A673 (cell line): ENCODE measurements around the gene RANBP3. TPM values are rescaled to one million over a fixed set of nuclear protein-coding genes. Genes with fewer than 3 reads are reported as not detected.
A peak's percentile ranks its signal among the peaks of the same experiment; 100 is the strongest.

Experiments used
- BruUV-seq: library from RNA; stranded (reverse); fragments of 400-500 nt; replicated peaks from 2 replicates; lab custom pipeline; 2021; lab: Mats Ljungman, UMichigan
- CTCF ChIA-PET: fragments of 300-600 bp; sonication (Branson Sonifier 250); formaldehyde crosslinking; loops from one replicate; lab custom pipeline; 2022; ENCODE audit warnings: antibody characterized with exemption; lab: Charles Lee
- POLR2A ChIA-PET: fragments of 300-600 bp; sonication (Branson Sonifier 250); formaldehyde crosslinking; loops from one replicate; lab custom pipeline; 2022; ENCODE audit warnings: antibody characterized with exemption; ENCODE audit not compliant: low non-redundant PET; lab: Charles Lee
- DNase-seq: peaks from one replicate; pipeline ENCODE4 v3.0.0-alpha.2; 2015; ENCODE audit warnings: low spot score
- H3K27ac ChIP-seq: fragments of 200-600 bp; sonication (generic); 2 replicates; pipeline ENCODE4 v1.5.1; 2016; ENCODE audit warnings: mixed run types, low read depth, mild to moderate bottlenecking, mixed read lengths, antibody characterized with exemption, low read length; ENCODE audit not compliant: poor library complexity, severe bottlenecking
- H3K27me3 ChIP-seq: fragments of 200-600 bp; sonication (generic); replicated peaks from 2 replicates; pipeline ENCODE4 v1.6.1; 2017; ENCODE audit warnings: mixed run types, low read depth, mild to moderate bottlenecking, mixed read lengths, antibody characterized with exemption, low read length; ENCODE audit not compliant: insufficient read depth, poor library complexity
- H3K36me3 ChIP-seq: fragments of 200-600 bp; sonication (generic); 2 replicates; pipeline ENCODE4 v1.6.1; 2016; ENCODE audit warnings: mixed run types, mild to moderate bottlenecking, mixed read lengths, antibody characterized with exemption, low read length; ENCODE audit not compliant: insufficient read depth, poor library complexity, severe bottlenecking
- H3K4me1 ChIP-seq: fragments of 200-600 bp; sonication (generic); 2 replicates; pipeline ENCODE4 v1.6.1; 2017; ENCODE audit warnings: mixed run types, mild to moderate bottlenecking, mixed read lengths, antibody characterized with exemption, low read length; ENCODE audit not compliant: insufficient read depth, poor library complexity, severe bottlenecking
- H3K4me3 ChIP-seq: fragments of 200-600 bp; sonication (generic); 2 replicates; pipeline ENCODE4 v1.5.1; 2016; ENCODE audit warnings: low read depth, mixed run types, mild to moderate bottlenecking, mixed read lengths, low read length; ENCODE audit not compliant: poor library complexity, severe bottlenecking
- H3K9me3 ChIP-seq: fragments of 200-600 bp; sonication (generic); 2 replicates; pipeline ENCODE4 v1.6.1; 2016; ENCODE audit warnings: mixed run types, low read depth, mild to moderate bottlenecking, mixed read lengths, antibody characterized with exemption, low read length; ENCODE audit not compliant: poor library complexity, severe bottlenecking
- EZH2 ChIP-seq: fragments of 200-600 bp; sonication (generic); IDR thresholded peaks from 2 replicates; pipeline ENCODE4 v1.6.1; 2017; ENCODE audit warnings: borderline replicate concordance, low read depth, mild to moderate bottlenecking, mixed read lengths, antibody characterized with exemption, low read length; ENCODE audit not compliant: poor library complexity, severe bottlenecking
- intact Hi-C: fragments of 100-400 bp; cut with micrococcal nuclease; formaldehyde crosslinking; loops from one replicate; pipeline ENCODE4 v1.10.0; 2022; ENCODE audit not compliant: unreplicated experiment
- total RNA-seq: library from RNA; stranded (reverse); gene quantifications from 2 replicates; pipeline ENCODE4 v1.2.3, GENCODE V29; 2021
- TF ChIP-seq, protein P1 (sequence below): fragments of 300-800, 200-600 bp; sonication (generic); conservative IDR thresholded peaks from 2 replicates; pipeline ENCODE4 v1.5.1; 2017; ENCODE audit warnings: low read depth, mild to moderate bottlenecking, antibody characterized with exemption, low read length, moderate library complexity, mixed read lengths

RANBP3 gene
- total RNA-seq, 1 experiment from 2014 or later = 130 TPM

DNA sequence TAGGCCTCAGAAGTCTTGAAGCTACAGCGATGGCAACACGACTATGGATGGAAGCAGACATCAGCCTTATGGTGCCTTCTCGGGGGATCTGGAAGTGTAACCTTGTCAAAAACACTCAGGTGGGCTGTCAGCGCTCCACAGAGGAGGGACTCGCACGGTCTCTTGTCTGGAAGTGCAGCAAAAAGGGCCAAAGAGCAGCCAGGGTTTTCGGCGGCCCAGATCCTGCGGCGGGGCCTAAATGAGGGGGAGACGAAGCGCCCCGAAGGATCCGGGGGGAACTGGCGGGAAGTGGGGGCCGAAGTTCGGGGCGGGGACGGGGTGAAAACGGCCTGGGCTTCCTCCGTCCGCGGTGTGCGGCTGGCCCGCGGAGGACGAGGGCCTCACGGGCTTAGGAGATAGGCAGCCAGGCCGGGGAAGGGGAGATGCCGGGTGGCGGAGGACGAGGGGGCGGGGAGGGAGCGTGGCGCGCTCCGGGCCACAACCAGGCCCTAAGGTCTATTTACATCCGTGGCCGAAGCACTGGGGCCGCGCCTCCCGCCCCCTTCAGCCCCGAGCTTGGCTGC, 637 bp downstream of the RANBP3 start:
- intact Hi-C loops = no loop called here
- Histone ChIP-seq H3K36me3 (peaks cover 12% of the 10 kb centered on the region), H3K9me3 (no peaks in the 10 kb centered on the region), H3K27me3 (no peaks in the 10 kb centered on the region), H3K4me3 (peak overlapping the region; percentile 96), H3K4me1 (peaks cover 28% of the 10 kb centered on the region), H3K27ac (peak overlapping the region; percentile 90)
- DNase-seq = no peak
- no TSS peak for BruUV-seq
- ChIA-PET POLR2A (no interaction called here), CTCF (interaction anchor here (1.0 to 2.9 kb wide), 3 partner anchors 9 to 174 kb away, joined by 3 to 17 read pairs (median 3); no protein-coding TSS in a partner anchor)
- TF ChIP-seq, protein P1, sequence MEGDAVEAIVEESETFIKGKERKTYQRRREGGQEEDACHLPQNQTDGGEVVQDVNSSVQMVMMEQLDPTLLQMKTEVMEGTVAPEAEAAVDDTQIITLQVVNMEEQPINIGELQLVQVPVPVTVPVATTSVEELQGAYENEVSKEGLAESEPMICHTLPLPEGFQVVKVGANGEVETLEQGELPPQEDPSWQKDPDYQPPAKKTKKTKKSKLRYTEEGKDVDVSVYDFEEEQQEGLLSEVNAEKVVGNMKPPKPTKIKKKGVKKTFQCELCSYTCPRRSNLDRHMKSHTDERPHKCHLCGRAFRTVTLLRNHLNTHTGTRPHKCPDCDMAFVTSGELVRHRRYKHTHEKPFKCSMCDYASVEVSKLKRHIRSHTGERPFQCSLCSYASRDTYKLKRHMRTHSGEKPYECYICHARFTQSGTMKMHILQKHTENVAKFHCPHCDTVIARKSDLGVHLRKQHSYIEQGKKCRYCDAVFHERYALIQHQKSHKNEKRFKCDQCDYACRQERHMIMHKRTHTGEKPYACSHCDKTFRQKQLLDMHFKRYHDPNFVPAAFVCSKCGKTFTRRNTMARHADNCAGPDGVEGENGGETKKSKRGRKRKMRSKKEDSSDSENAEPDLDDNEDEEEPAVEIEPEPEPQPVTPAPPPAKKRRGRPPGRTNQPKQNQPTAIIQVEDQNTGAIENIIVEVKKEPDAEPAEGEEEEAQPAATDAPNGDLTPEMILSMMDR = no peak
- no peak for TF ChIP-seq EZH2

DNA sequence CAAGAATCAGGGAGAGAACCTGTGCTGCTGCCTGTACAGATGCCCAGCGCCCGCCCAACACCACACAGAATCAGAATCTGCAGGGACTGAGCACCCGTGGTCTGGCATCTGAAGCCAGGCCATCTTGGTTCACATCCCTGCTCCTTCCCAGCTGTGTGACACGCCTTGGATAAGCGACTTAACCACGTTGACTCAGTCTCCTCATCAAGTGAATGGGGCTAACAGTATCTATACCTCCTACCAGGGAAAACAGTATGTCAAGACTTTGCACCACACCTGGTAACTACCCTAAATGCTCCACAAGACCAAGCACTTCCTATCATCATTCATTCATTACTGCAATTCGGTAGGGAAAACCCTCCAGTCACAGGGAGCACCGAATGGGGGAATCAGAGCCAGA, 1.2 kb downstream of the RANBP3 start:
- BruUV-seq = no TSS peak
- intact Hi-C loops = no loop called here
- no peak for TF ChIP-seq EZH2
- TF ChIP-seq, protein P1 = no peak

DNA sequence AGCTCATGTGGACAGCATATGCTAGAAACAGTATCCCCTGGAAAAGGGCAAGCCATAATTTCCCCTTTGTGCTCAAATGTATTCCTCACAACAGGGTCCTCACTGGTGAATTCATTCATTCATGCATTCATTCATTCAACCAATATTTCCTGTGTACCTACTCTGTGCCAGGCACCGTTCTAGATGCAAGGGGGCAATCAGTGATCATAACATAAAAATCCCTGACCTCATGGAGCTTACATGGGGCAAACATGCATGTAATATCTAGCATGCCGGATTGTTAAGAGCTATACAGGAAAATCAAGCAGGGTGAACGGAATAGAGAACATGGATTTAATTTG, 2.6 kb downstream of the RANBP3 start:
- H3K27ac ChIP-seq = no peak overlapping the region
- H3K4me3 ChIP-seq = no peak overlapping the region
- ChIA-PET CTCF (no interaction called here), POLR2A (no interaction called here)
- intact Hi-C loops = no loop called here
- H3K4me1 ChIP-seq = peaks cover 28% of the 10 kb centered on the region
- DNase-seq = no peak
- H3K36me3 ChIP-seq = peaks cover 12% of the 10 kb centered on the region
- H3K9me3 ChIP-seq = no peaks in the 10 kb centered on the region
- no peaks in the 10 kb centered on the region for H3K27me3 ChIP-seq
- no TSS peak for BruUV-seq
- TF ChIP-seq, protein P1 = no peak
- no peak for TF ChIP-seq EZH2

More for the DNA sequence above, 1.2 kb downstream of the RANBP3 start:
- ChIA-PET CTCF (interaction anchor here (0.6 kb wide), 1 partner anchor 86 kb away, joined by 5 read pairs; no protein-coding TSS in a partner anchor), POLR2A (no interaction called here)
- no peaks in the 10 kb centered on the region for H3K27me3 ChIP-seq
- peak overlapping the region; percentile 90 for H3K27ac ChIP-seq
- peak overlapping the region; percentile 96 for H3K4me3 ChIP-seq
- peaks cover 12% of the 10 kb centered on the region for H3K36me3 ChIP-seq
- no peak for DNase-seq
- H3K9me3 ChIP-seq = no peaks in the 10 kb centered on the region
- H3K4me1 ChIP-seq = peaks cover 28% of the 10 kb centered on the region
